SU-DHL-6 (cell line): ENCODE measurements around the gene NEU4.
A peak's percentile ranks its signal among the peaks of the same experiment; 100 is the strongest.
"Not testable (repeated sequence)": the region's sequence is repeated elsewhere in the genome, so short reads cannot be mapped to it uniquely, and the experiment has no call there.

ENCODE experiments used
- H2AFZ ChIP-seq: fragments of 200-600 bp; sonication (generic); 2 replicates; pipeline ENCODE4 v1.6.1; 2014; ENCODE audit warnings: low read depth, mild to moderate bottlenecking, moderate library complexity, mixed read lengths, antibody characterized with exemption, low read length; ENCODE audit not compliant: severe bottlenecking
- H3F3A ChIP-seq: fragments of 200-600 bp; shearing (Covaris generic); 2 replicates; pipeline ENCODE4 v1.6.0; 2016; ENCODE audit warnings: antibody characterized with exemption, mild to moderate bottlenecking; ENCODE audit not compliant: insufficient read depth
- H3K27ac ChIP-seq: fragments of 200-600 bp; sonication (generic); 2 replicates; pipeline ENCODE4 v1.5.1; 2016; ENCODE audit warnings: low read depth, mild to moderate bottlenecking, low read length, moderate library complexity, mixed read lengths
- H3K27me3 ChIP-seq: fragments of 200-600 bp; sonication (generic), shearing (Covaris generic); 2 replicates; pipeline ENCODE4 v1.6.0; 2014; ENCODE audit warnings: mild to moderate bottlenecking, low read length
- H3K36me3 ChIP-seq: fragments of 200-600 bp; sonication (generic); 2 replicates; pipeline ENCODE4 v1.6.1; 2014; ENCODE audit warnings: mild to moderate bottlenecking, low read length, mixed read lengths
- H3K4me2 ChIP-seq: fragments of 300-600, 200-600 bp; shearing (Covaris generic), sonication (generic); 2 replicates; pipeline ENCODE4 v1.6.0; 2014; ENCODE audit warnings: low read length, low read depth, mild to moderate bottlenecking; ENCODE audit not compliant: poor library complexity, severe bottlenecking
- H3K4me3 ChIP-seq: fragments of 200-600 bp; sonication (generic); 2 replicates; pipeline ENCODE4 v1.5.1; 2014; ENCODE audit warnings: antibody characterized with exemption, low read length, mild to moderate bottlenecking, mixed read lengths; ENCODE audit not compliant: insufficient read depth, poor library complexity, severe bottlenecking
- H3K79me2 ChIP-seq: fragments of 200-600 bp; sonication (generic); 2 replicates; pipeline ENCODE4 v1.6.1; 2014; ENCODE audit warnings: mild to moderate bottlenecking, low read length, moderate library complexity; ENCODE audit not compliant: insufficient read depth
- H3K9ac ChIP-seq: fragments of 200-600 bp; sonication (generic); 2 replicates; pipeline ENCODE4 v1.7.0; 2014; ENCODE audit warnings: mild to moderate bottlenecking, low read length
- H3K9me2 ChIP-seq: fragments of 200-600 bp; sonication (generic); replicated peaks from 2 replicates; pipeline ENCODE4 v1.6.1; 2014; ENCODE audit warnings: low read length; ENCODE audit not compliant: insufficient read depth
- H3K9me3 ChIP-seq: fragments of 200-600 bp; sonication (generic); 2 replicates; pipeline ENCODE4 v1.6.1; 2014; ENCODE audit warnings: low read length, mixed read lengths; ENCODE audit not compliant: insufficient read depth
- H4K20me1 ChIP-seq: fragments of 200-600 bp; sonication (generic); 2 replicates; pipeline ENCODE4 v1.6.1; 2014; ENCODE audit warnings: low read depth, mild to moderate bottlenecking, antibody characterized with exemption, low read length, moderate library complexity, mixed read lengths
- EZH2phosphoT487 ChIP-seq: fragments of 200-600 bp; sonication (generic), shearing (Covaris generic); conservative IDR thresholded peaks from 2 replicates; pipeline ENCODE4 v1.6.1; 2018; ENCODE audit warnings: mild to moderate bottlenecking, antibody characterized with exemption, low read length, moderate library complexity, mixed read lengths
- TF ChIP-seq, protein P1 (sequence below): fragments of 200-600 bp; sonication (generic); IDR thresholded peaks from one replicate; pipeline ENCODE4 v1.5.1; 2017; ENCODE audit warnings: antibody characterized with exemption, mild to moderate bottlenecking, low read length, moderate library complexity; ENCODE audit not compliant: insufficient read depth, poor library complexity, severe bottlenecking

Gene NEU4

DNA sequence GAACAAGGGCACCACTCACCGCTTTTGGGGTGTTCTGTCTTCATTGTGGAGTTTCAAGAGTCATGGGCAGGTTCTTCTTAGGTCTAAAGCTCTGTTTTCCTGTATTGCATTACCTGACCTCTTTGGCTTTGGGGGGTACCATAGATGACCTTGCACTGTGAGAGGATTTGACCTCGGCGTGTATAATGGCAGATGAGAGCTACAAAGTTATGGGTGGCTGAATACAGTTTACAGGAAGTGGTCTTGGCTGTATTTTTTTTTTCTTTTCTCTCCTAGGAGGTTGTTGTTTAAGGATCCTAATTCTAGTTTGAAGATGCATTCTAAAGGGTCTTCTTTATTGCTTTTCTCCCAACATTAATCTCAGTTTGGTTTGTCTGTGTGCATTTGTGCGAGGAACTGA, 20.9 kb upstream of the NEU4 start:
- Histone ChIP-seq H3K9me2 (no peaks in the 10 kb centered on the region), H3K9me3 (no peaks in the 10 kb centered on the region), H3K4me2 (peak overlapping the region; percentile 6), H3K27me3 (peaks cover 3% of the 10 kb centered on the region; the same call in 1 of the 2 replicates), H3K36me3 (no peaks in the 10 kb centered on the region), H3K79me2 (no peaks in the 10 kb centered on the region), H3K9ac (no peak overlapping the region), H3F3A (no peaks in the 10 kb centered on the region), H3K4me3 (no peak overlapping the region), H4K20me1 (no peaks in the 10 kb centered on the region), H3K27ac (no peak overlapping the region), H2AFZ (no peak overlapping the region)
- TF ChIP-seq, protein P1, sequence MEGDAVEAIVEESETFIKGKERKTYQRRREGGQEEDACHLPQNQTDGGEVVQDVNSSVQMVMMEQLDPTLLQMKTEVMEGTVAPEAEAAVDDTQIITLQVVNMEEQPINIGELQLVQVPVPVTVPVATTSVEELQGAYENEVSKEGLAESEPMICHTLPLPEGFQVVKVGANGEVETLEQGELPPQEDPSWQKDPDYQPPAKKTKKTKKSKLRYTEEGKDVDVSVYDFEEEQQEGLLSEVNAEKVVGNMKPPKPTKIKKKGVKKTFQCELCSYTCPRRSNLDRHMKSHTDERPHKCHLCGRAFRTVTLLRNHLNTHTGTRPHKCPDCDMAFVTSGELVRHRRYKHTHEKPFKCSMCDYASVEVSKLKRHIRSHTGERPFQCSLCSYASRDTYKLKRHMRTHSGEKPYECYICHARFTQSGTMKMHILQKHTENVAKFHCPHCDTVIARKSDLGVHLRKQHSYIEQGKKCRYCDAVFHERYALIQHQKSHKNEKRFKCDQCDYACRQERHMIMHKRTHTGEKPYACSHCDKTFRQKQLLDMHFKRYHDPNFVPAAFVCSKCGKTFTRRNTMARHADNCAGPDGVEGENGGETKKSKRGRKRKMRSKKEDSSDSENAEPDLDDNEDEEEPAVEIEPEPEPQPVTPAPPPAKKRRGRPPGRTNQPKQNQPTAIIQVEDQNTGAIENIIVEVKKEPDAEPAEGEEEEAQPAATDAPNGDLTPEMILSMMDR = no peak
- TF ChIP-seq EZH2phosphoT487 = no peak

DNA sequence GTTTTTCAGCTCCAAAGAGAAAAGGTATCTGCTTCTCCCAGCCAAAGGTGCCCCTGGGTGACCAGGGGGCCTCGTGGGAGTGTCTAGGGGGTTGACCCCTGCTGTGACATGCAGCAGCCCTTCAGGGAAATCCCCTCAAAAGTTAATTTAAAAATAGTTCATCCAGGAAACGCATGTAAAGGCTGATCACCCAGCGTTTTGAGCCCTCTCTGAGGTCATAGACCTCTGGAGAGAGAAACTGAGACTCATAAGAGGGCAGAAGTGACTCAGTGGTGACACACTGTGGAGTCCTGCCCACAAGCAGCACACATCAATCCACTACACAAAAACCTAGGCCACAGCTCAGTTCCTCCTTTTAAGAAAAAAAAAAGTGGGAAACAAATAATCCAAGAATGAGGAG, 20.4 kb upstream of the NEU4 start:
- Histone ChIP-seq H3K36me3 (no peaks in the 10 kb centered on the region), H3K4me2 (peak overlapping the region; percentile 6), H3K9me3 (no peaks in the 10 kb centered on the region), H3K27ac (no peak overlapping the region), H3K79me2 (no peaks in the 10 kb centered on the region), H3K9ac (no peak overlapping the region), H3K9me2 (no peaks in the 10 kb centered on the region), H3K4me3 (no peak overlapping the region), H3K27me3 (peaks cover 3% of the 10 kb centered on the region; the same call in 1 of the 2 replicates), H4K20me1 (no peaks in the 10 kb centered on the region), H2AFZ (no peak overlapping the region), H3F3A (no peaks in the 10 kb centered on the region)
- TF ChIP-seq EZH2phosphoT487 = no peak
- TF ChIP-seq, protein P1 = no peak

DNA sequence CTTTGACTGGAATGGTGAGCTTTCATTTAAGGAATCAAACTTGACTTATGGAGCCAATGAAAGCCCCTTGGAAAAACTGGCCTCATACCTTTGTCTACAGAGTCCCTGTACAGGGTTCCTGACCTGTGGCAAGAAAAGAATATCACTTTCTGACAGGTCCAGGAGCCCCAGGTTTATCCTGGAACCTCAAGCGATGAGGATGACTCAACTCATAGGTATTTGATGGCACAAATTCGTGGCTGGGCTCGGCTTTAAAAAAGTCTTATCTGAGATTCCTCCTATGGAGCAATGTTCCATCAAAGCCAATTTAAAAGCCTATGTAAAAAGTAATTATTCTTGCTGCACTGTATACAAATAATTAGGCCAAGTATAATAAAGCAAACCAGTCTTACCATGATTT, 17.6 kb upstream of the NEU4 start:
- not testable (repeated sequence) for H3K27ac ChIP-seq, H3K27me3 ChIP-seq, H3K4me2 ChIP-seq, H3F3A ChIP-seq, H3K9ac ChIP-seq, H3K9me3 ChIP-seq, H3K79me2 ChIP-seq, H3K36me3 ChIP-seq, H2AFZ ChIP-seq, H3K9me2 ChIP-seq, H4K20me1 ChIP-seq, H3K4me3 ChIP-seq

DNA sequence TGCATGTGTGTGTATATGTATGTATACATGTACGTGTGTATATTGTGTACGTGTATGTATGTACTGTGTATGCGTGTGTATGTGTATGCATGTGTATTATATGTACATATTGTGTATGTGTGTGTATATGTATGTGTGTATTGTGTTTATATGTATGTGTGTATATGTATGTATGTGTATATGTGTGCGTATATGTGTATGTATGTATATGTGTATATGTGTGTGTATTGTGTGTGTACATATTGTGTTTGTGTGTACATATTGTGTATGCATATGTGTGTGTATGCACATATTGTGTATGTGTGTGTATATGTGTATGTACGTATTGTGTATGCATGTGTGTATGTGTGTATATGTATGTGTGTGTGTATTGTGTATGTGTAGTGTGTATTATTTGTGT, 15.6 kb upstream of the NEU4 start:
- Histone ChIP-seq H3K4me2 (no peak overlapping the region), H3K27me3 (peaks cover 3% of the 10 kb centered on the region; the same call in 1 of the 2 replicates), H3K9me3 (no peaks in the 10 kb centered on the region), H4K20me1 (no peaks in the 10 kb centered on the region), H3K4me3 (no peak overlapping the region), H3K79me2 (no peaks in the 10 kb centered on the region), H3F3A (no peaks in the 10 kb centered on the region), H2AFZ (no peak overlapping the region), H3K27ac (no peak overlapping the region), H3K9ac (no peak overlapping the region), H3K9me2 (no peaks in the 10 kb centered on the region), H3K36me3 (no peaks in the 10 kb centered on the region)
- TF ChIP-seq, protein P1 = no peak
- no peak for TF ChIP-seq EZH2phosphoT487
